Esophagus (tissue), 2 donors: ENCODE measurements around the gene CHIA. TPM values are rescaled to one million over a fixed set of nuclear protein-coding genes. Genes with fewer than 3 reads are reported as not detected.

ENCODE experiments used
- H3K27ac ChIP-seq, 2 donors: one replicate each; pipeline ENCODE4 v1.5.1; 2013; ENCODE audit warnings: low read depth in 2 of 2, mild to moderate bottlenecking in 2 of 2, inconsistent platforms in 1 of 2, low read length in 1 of 2, moderate library complexity in 1 of 2
- H3K27me3 ChIP-seq, 2 donors: one replicate each; pipeline ENCODE4 v1.6.1; 2013; ENCODE audit warnings: low read length in 2 of 2, control low read depth in 1 of 2, mild to moderate bottlenecking in 1 of 2; ENCODE audit not compliant: insufficient read depth in 2 of 2, control insufficient read depth in 1 of 2
- H3K36me3 ChIP-seq, 2 donors: one replicate each; pipeline ENCODE4 v1.6.1; 2013; ENCODE audit warnings: low read length in 1 of 2; ENCODE audit not compliant: control insufficient read depth in 2 of 2, insufficient read depth in 2 of 2
- H3K4me1 ChIP-seq, 2 donors: one replicate each; pipeline ENCODE4 v1.6.1; 2013; ENCODE audit warnings: low read length in 1 of 2; ENCODE audit not compliant: control insufficient read depth in 2 of 2, insufficient read depth in 2 of 2
- H3K4me3 ChIP-seq, 2 donors: one replicate each; pipeline ENCODE4 v1.5.1; 2013; ENCODE audit warnings: low read length in 2 of 2, mild to moderate bottlenecking in 2 of 2, low read depth in 1 of 2, moderate library complexity in 1 of 2
- H3K9me3 ChIP-seq, 2 donors: one replicate each; pipeline ENCODE4 v1.6.1; 2013; ENCODE audit warnings: mild to moderate bottlenecking in 2 of 2, low read depth in 1 of 2, low read length in 1 of 2, moderate library complexity in 1 of 2; ENCODE audit not compliant: control insufficient read depth in 2 of 2, insufficient read depth in 1 of 2
- WGBS, 2 donors: extraction: QIAGEN DNeasy Blood & Tissue Kit; methylation state at CpG; one replicate each; pipeline ENCODE4 v1.1.7; 2013; 5-methylcytosine and 5-hydroxymethylcytosine counted together
- polyA plus RNA-seq, 2 donors: library from polyadenylated mRNA; stranded (reverse); fragments of 200-250 nt; gene quantifications; one replicate each; pipeline ENCODE4 v1.2.3, GENCODE V29; 2013
- donor health status: healthy with polysubstance abuse.
- donor health status: Bipolar disorder and iron deficiency.

CHIA gene
- polyA plus RNA-seq, 2 donors, result 0.06 TPM; not detected in 1

GRCh38 chr1:111280267-111280666, 10.4 kb upstream of the CHIA start:
- H3K4me1 ChIP-seq, result no peaks in the 10 kb centered on the region
- H3K4me3 ChIP-seq, result no peak overlapping the region
- no peak overlapping the region for H3K27ac ChIP-seq
- H3K27me3 ChIP-seq, result no peaks in the 10 kb centered on the region
- no peaks in the 10 kb centered on the region for H3K36me3 ChIP-seq
- H3K9me3 ChIP-seq, result no peaks in the 10 kb centered on the region

GRCh38 chr1:111281411-111281810, 9.2 kb upstream of the CHIA start:
- Histone ChIP-seq H3K36me3 (no peaks in the 10 kb centered on the region), H3K9me3 (no peaks in the 10 kb centered on the region), H3K4me1 (no peaks in the 10 kb centered on the region), H3K27me3 (no peaks in the 10 kb centered on the region), H3K4me3 (no peak overlapping the region), H3K27ac (no peak overlapping the region)
- WGBS, 2 donors, result 80% methylated on average over 5 of the region's 5 CpGs

- no peaks in the 10 kb centered on the region for H3K27me3 ChIP-seq
- no peaks in the 10 kb centered on the region for H3K4me1 ChIP-seq
- H3K36me3 ChIP-seq, result no peaks in the 10 kb centered on the region
- no peak overlapping the region for H3K27ac ChIP-seq
- H3K4me3 ChIP-seq, result no peak overlapping the region
- no peaks in the 10 kb centered on the region for H3K9me3 ChIP-seq
Observed at GRCh38 chr1:111283838-111284237, 6.8 kb upstream of the CHIA start.

GRCh38 chr1:111285879-111286278, 4.8 kb upstream of the CHIA start:
- WGBS, 2 donors, result 79 to 84% methylated on average over 2 of the region's 2 CpGs
- Histone ChIP-seq H3K4me3 (no peak overlapping the region), H3K4me1 (no peaks in the 10 kb centered on the region), H3K9me3 (no peaks in the 10 kb centered on the region), H3K27ac (no peak overlapping the region), H3K36me3 (no peaks in the 10 kb centered on the region), H3K27me3 (no peaks in the 10 kb centered on the region)

GRCh38 chr1:111286912-111287311, 3.7 kb upstream of the CHIA start:
- no peaks in the 10 kb centered on the region for H3K4me1 ChIP-seq
- H3K4me3 ChIP-seq, result no peak overlapping the region
- H3K27ac ChIP-seq, result no peak overlapping the region
- WGBS, 2 donors, result 0 to 31% methylated on average over 1 of the region's 1 CpG
- H3K27me3 ChIP-seq, result no peaks in the 10 kb centered on the region
- H3K36me3 ChIP-seq, result no peaks in the 10 kb centered on the region
- H3K9me3 ChIP-seq, result no peaks in the 10 kb centered on the region

- Histone ChIP-seq H3K4me3 (no peak overlapping the region), H3K27ac (no peak overlapping the region), H3K36me3 (no peaks in the 10 kb centered on the region), H3K27me3 (no peaks in the 10 kb centered on the region), H3K4me1 (no peaks in the 10 kb centered on the region), H3K9me3 (no peaks in the 10 kb centered on the region)
- WGBS, 2 donors, result 56 to 58% methylated on average over 5 of the region's 5 CpGs
Observed at GRCh38 chr1:111289371-111289770, 1.3 kb upstream of the CHIA start.

GRCh38 chr1:111290104-111290503, 547 bp upstream of the CHIA start:
- Histone ChIP-seq H3K4me3 (no peak overlapping the region), H3K9me3 (no peaks in the 10 kb centered on the region), H3K27ac (no peak overlapping the region), H3K27me3 (no peaks in the 10 kb centered on the region), H3K4me1 (no peaks in the 10 kb centered on the region), H3K36me3 (no peaks in the 10 kb centered on the region)
- WGBS, 2 donors, result 61 to 79% methylated on average over 3 of the region's 3 CpGs

GRCh38 chr1:111294390-111294789, 3.7 kb downstream of the CHIA start:
- no peaks in the 10 kb centered on the region for H3K4me1 ChIP-seq
- H3K36me3 ChIP-seq, result no peaks in the 10 kb centered on the region
- H3K4me3 ChIP-seq, result no peak overlapping the region
- H3K27me3 ChIP-seq, result no peaks in the 10 kb centered on the region
- H3K27ac ChIP-seq, result no peak overlapping the region
- no peaks in the 10 kb centered on the region for H3K9me3 ChIP-seq

GRCh38 chr1:111302374-111302773, 11.7 kb downstream of the CHIA start:
- no peaks in the 10 kb centered on the region for H3K36me3 ChIP-seq
- H3K4me1 ChIP-seq, result no peaks in the 10 kb centered on the region
- H3K27ac ChIP-seq, result no peak overlapping the region
- H3K4me3 ChIP-seq, result no peak overlapping the region
- H3K9me3 ChIP-seq, result peaks cover 0 to 2% of the 10 kb centered on the region in 2 donors
- H3K27me3 ChIP-seq, result no peaks in the 10 kb centered on the region
- WGBS, 2 donors, result 82 to 83% methylated on average over 3 of the region's 3 CpGs

GRCh38 chr1:111309690-111310089, 19.0 kb downstream of the CHIA start:
- WGBS, 2 donors, result 50 to 59% methylated on average over 2 of the region's 2 CpGs
- Histone ChIP-seq H3K36me3 (no peaks in the 10 kb centered on the region), H3K4me1 (no peaks in the 10 kb centered on the region), H3K4me3 (no peak overlapping the region), H3K9me3 (no peaks in the 10 kb centered on the region), H3K27ac (no peak overlapping the region), H3K27me3 (no peaks in the 10 kb centered on the region)
